ENCODE results near the gene PCDH9.

The PCDH9 gene

GRCh38 chr13:67235265-67235664 lies 5.1 kb upstream of the PCDH9 start:
- H3K27me3 ChIP-seq (ENCODE audit: insufficient read depth, poor library complexity, severe bottlenecking): peaks cover 24% of the 10 kb centered on the region
- no peak overlapping the region for H3K4me3 ChIP-seq (replicated peaks; ENCODE audit: insufficient read depth, low read length)
- no peak overlapping the region for H3K27ac ChIP-seq (replicated peaks)
- no peak for DNase-seq (ENCODE audit: low read depth in 1 of 2, low spot score in 1 of 2)
- no peak for TF ChIP-seq POLR2AphosphoS5 (IDR thresholded peaks at IDR 0.05; ENCODE audit: low read depth)
- TF ChIP-seq REST (IDR thresholded peaks at IDR 0.05; ENCODE audit: insufficient replicate concordance, low read depth): no peak
- TF ChIP-seq CTCF (IDR thresholded peaks at IDR 0.05; ENCODE audit: insufficient read depth, low read length): no peak
- TF ChIP-seq SPI1 (IDR thresholded peaks at IDR 0.05; ENCODE audit: borderline replicate concordance, low read depth): no peak
- no peak for TF ChIP-seq GABPA (IDR thresholded peaks at IDR 0.05; ENCODE audit: low read depth)

- H3K4me3 ChIP-seq (replicated peaks; ENCODE audit: insufficient read depth, low read length): no peak overlapping the region
Measured at GRCh38 chr13:67232384-67232783, 2.2 kb upstream of the PCDH9 start.

GRCh38 chr13:67231289-67232000 lies 1.3 kb upstream of the PCDH9 start:
- Histone ChIP-seq H3K27me3 (ENCODE audit: insufficient read depth, poor library complexity, severe bottlenecking) (peaks cover 56% of the 10 kb centered on the region), H3K27ac (replicated peaks) (no peak overlapping the region)

More at GRCh38 chr13:67232384-67232783, 2.2 kb upstream of the PCDH9 start:
- no peak for DNase-seq (ENCODE audit: low read depth in 1 of 2, low spot score in 1 of 2)
- Histone ChIP-seq H3K27me3 (ENCODE audit: insufficient read depth, poor library complexity, severe bottlenecking) (peaks cover 50% of the 10 kb centered on the region), H3K27ac (replicated peaks) (no peak overlapping the region)
- no peak for TF ChIP-seq POLR2AphosphoS5 (IDR thresholded peaks at IDR 0.05; ENCODE audit: low read depth)
- TF ChIP-seq GABPA (IDR thresholded peaks at IDR 0.05; ENCODE audit: low read depth): no peak

More at GRCh38 chr13:67231289-67232000, 1.3 kb upstream of the PCDH9 start:
- peak overlapping the region; percentile 61 for H3K4me3 ChIP-seq (replicated peaks; ENCODE audit: insufficient read depth, low read length)
- DNase-seq (ENCODE audit: low read depth in 1 of 2, low spot score in 1 of 2): no peak
- TF ChIP-seq CTCF (IDR thresholded peaks at IDR 0.05; ENCODE audit: insufficient read depth, low read length): no peak
- TF ChIP-seq GABPA (IDR thresholded peaks at IDR 0.05; ENCODE audit: low read depth): no peak
- TF ChIP-seq SPI1 (IDR thresholded peaks at IDR 0.05; ENCODE audit: borderline replicate concordance, low read depth): no peak
- no peak for TF ChIP-seq POLR2AphosphoS5 (IDR thresholded peaks at IDR 0.05; ENCODE audit: low read depth)
- TF ChIP-seq REST (IDR thresholded peaks at IDR 0.05; ENCODE audit: insufficient replicate concordance, low read depth): no peak
